B cell (primary cell): Measurements from ENCODE around the gene FAM47C.
"Not testable (repeated sequence)": the region's sequence is repeated elsewhere in the genome, so short reads cannot be mapped to it uniquely, and the experiment has no call there.

ENCODE experiments used
- CTCF ChIP-seq: fragments of 200-600 bp; IDR thresholded peaks from one replicate; pipeline ENCODE4 v1.8.0; 2022; ENCODE audit warnings: antibody characterized with exemption, mild to moderate bottlenecking
- EZH2 ChIP-seq: IDR thresholded peaks from 2 replicates; pipeline ENCODE4 v1.6.1; 2012; ENCODE audit warnings: borderline replicate concordance, low read depth, mild to moderate bottlenecking, moderate library complexity, low read length; ENCODE audit not compliant: insufficient read depth, poor library complexity, severe bottlenecking

- TF ChIP-seq CTCF, EZH2: not testable (repeated sequence)
Observed at GRCh38 chrX:36985416-36986209, 22.6 kb upstream of the FAM47C start.
